Parathyroid adenoma (tissue), 2 donors: Measurements from ENCODE around the gene HSPBAP1.

Experiments used
- H2AFZ ChIP-seq: fragments of 300-600 bp; sonication (generic); one replicate; pipeline ENCODE4 v1.7.0; 2017; ENCODE audit warnings: antibody characterized with exemption, mild to moderate bottlenecking
- H3K27ac ChIP-seq: fragments of 300-600 bp; sonication (generic); one replicate; pipeline ENCODE4 v1.7.0; 2017
- H3K27me3 ChIP-seq: fragments of 300-600 bp; sonication (generic); one replicate; pipeline ENCODE4 v1.7.0; 2017; ENCODE audit warnings: low read length; ENCODE audit not compliant: control insufficient read depth, insufficient read depth
- H3K36me3 ChIP-seq: fragments of 300-600 bp; sonication (generic); one replicate; pipeline ENCODE4 v1.7.0; 2017; ENCODE audit warnings: low read length; ENCODE audit not compliant: control insufficient read depth, insufficient read depth
- H3K4me1 ChIP-seq: fragments of 300-600 bp; sonication (generic); one replicate; pipeline ENCODE4 v1.7.0; 2017; ENCODE audit warnings: control low read depth
- H3K4me2 ChIP-seq: fragments of 300-600 bp; sonication (generic); one replicate; pipeline ENCODE4 v1.7.0; 2017; ENCODE audit warnings: low read length
- H3K4me3 ChIP-seq: fragments of 300-600 bp; sonication (generic); one replicate; pipeline ENCODE4 v1.7.0; 2017; ENCODE audit warnings: low read depth, low read length
- H3K79me2 ChIP-seq: fragments of 300-600 bp; sonication (generic); one replicate; pipeline ENCODE4 v1.7.0; 2017; ENCODE audit warnings: control low read depth
- H3K9ac ChIP-seq: fragments of 300-600 bp; sonication (generic); one replicate; pipeline ENCODE4 v1.7.0; 2017; ENCODE audit warnings: mild to moderate bottlenecking
- H3K9me3 ChIP-seq: fragments of 300-600 bp; sonication (generic); one replicate; pipeline ENCODE4 v1.7.0; 2017; ENCODE audit warnings: low read length; ENCODE audit not compliant: control insufficient read depth
- CTCF ChIP-seq: fragments of 300-600 bp; sonication (generic); IDR thresholded peaks from one replicate; pipeline ENCODE4 v1.7.0; 2017; ENCODE audit warnings: antibody characterized with exemption, mild to moderate bottlenecking
- donor health status: primary hyperparathyroidism.

Gene HSPBAP1

DNA sequence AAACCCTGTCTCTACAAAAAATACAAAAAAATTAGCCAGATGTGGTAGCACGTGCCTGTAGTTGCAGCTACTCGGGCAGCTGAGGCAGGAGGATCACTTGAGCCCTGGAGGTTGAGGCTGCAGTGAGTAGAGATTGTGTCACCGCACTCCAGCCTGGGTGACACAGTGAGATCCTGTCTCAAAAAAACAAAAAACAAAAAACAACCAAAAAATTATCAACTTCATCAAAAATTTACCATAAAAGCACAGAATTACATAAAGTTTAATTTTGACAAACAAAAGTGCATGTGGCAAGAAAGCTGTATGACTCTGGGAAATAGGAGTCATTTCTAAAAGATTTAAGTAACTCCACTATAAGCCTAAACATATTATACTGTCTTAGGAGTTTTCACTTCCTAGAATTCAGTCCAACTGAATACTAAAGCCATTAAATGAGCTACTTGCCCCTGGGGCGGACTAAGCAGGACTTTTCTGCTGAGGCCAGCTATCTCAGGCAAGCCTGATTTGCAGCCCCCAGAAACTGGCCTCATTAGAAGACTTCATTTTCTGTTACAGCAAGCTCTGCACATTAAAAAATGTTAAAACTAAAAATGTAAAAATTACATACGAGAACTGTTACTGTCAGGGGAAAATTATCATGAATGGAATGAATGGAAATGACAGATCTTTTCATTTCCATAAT is 23.0 kb downstream of the HSPBAP1 start:
- H3K4me1 ChIP-seq: no peaks in the 10 kb centered on the region
- H3K9me3 ChIP-seq: no peaks in the 10 kb centered on the region
- no peak overlapping the region for H2AFZ ChIP-seq
- H3K79me2 ChIP-seq: no peaks in the 10 kb centered on the region
- TF ChIP-seq CTCF: no peak
- no peak overlapping the region for H3K4me2 ChIP-seq
- no peaks in the 10 kb centered on the region for H3K36me3 ChIP-seq
- no peak overlapping the region for H3K27ac ChIP-seq
- H3K9ac ChIP-seq: no peak overlapping the region
- no peak overlapping the region for H3K4me3 ChIP-seq
- H3K27me3 ChIP-seq: no peaks in the 10 kb centered on the region

- Histone ChIP-seq H3K36me3 (no peaks in the 10 kb centered on the region), H3K79me2 (no peaks in the 10 kb centered on the region), H3K27me3 (no peaks in the 10 kb centered on the region), H3K9me3 (no peaks in the 10 kb centered on the region), H3K4me2 (no peak overlapping the region), H2AFZ (no peak overlapping the region), H3K4me3 (no peak overlapping the region), H3K27ac (no peak overlapping the region), H3K9ac (no peak overlapping the region), H3K4me1 (no peaks in the 10 kb centered on the region)
- TF ChIP-seq CTCF: no peak
These were observed 25.9 kb downstream of the HSPBAP1 start for GRCh38 chr3:122767540-122768372.

DNA sequence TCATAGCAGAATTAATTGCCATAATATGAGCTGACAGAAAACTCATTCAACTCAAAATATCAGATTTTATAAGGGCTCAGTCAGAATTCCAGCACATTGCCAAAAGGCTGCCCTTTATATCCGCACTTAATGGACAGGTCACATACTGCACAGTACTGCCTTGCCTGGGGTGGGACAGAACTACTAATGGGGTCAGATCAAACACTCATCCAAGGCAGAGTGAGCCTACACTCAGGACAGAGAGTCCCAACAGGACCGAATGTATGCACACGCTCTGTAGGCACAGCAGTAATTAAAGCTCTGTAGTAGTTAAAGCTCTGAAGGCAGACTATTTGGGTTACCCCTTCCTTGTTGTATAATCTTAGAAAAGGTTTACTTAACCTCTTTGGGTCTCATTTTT is 27.2 kb downstream of the HSPBAP1 start:
- no peaks in the 10 kb centered on the region for H3K4me1 ChIP-seq
- TF ChIP-seq CTCF: no peak
- H3K27ac ChIP-seq: no peak overlapping the region

DNA sequence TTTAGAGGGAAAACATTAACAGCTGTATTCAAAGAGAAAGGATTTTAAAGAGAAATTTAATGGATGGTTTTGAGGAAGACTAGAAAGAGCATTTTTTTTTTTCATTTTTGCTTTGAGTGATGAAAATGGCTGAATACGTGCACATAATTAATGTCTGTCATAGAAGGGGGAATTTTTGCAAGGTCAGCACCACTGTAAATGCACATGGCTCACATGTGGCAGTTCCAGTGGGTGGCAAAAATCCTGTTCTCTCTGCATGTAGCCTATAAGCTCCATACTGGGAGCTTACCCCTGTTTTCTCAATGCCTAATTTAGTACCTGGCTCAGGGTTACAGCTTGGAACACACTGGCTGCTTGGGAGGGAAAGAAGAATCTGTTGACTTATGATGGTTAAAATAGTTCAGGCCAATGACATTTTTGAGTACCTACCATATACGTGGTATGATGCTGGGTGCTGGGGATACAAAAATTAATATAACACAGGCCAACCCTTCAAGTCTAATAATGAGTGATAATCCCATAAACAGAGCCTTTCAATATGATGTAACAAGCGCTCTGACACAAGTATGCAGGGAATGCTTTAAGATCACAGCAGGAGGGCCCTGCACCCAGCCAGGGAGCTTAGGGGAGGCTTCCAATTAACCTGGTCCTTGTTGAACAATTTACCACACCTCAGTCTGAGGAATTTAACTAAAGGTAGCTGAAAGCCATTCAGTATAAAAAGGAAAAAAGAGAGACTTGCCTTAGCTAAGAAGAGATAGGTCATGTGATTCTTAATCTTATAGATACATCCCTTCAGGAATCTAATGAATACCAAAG is 33.0 kb downstream of the HSPBAP1 start:
- Histone ChIP-seq H3K4me3 (no peak overlapping the region), H2AFZ (no peak overlapping the region), H3K9me3 (no peaks in the 10 kb centered on the region), H3K4me2 (no peak overlapping the region), H3K27ac (no peak overlapping the region), H3K36me3 (no peaks in the 10 kb centered on the region), H3K79me2 (no peaks in the 10 kb centered on the region), H3K9ac (no peak overlapping the region), H3K27me3 (no peaks in the 10 kb centered on the region), H3K4me1 (no peaks in the 10 kb centered on the region)
- TF ChIP-seq CTCF: no peak

More for the DNA sequence above, 27.2 kb downstream of the HSPBAP1 start:
- no peak overlapping the region for H3K9ac ChIP-seq
- no peaks in the 10 kb centered on the region for H3K79me2 ChIP-seq
- H3K4me3 ChIP-seq: no peak overlapping the region
- H2AFZ ChIP-seq: no peak overlapping the region
- H3K4me2 ChIP-seq: no peak overlapping the region
- no peaks in the 10 kb centered on the region for H3K27me3 ChIP-seq
- H3K36me3 ChIP-seq: no peaks in the 10 kb centered on the region
- H3K9me3 ChIP-seq: no peaks in the 10 kb centered on the region
